Thyroid gland (tissue), 4 donors: ENCODE measurements around the gene STRBP. TPM values are rescaled to one million over a fixed set of nuclear protein-coding genes. Genes with fewer than 3 reads are reported as not detected.

Experiments
- DNase-seq, 2 donors: peaks; one replicate each; pipeline ENCODE4 v3.0.0-alpha.2; 2019
- H3K27ac ChIP-seq, 3 donors: fragments of 200-600 bp; sonication (generic); 1 replicate in 2 of 3; 2 replicates in 1 of 3; pipeline ENCODE4 v1.5.1; 2016 to 2019; ENCODE audit warnings: mild to moderate bottlenecking in 1 of 3, moderate library complexity in 1 of 3
- H3K27me3 ChIP-seq: fragments of 200-600 bp; sonication (generic); one replicate; pipeline ENCODE4 v1.5.1; 2019
- H3K36me3 ChIP-seq, 2 donors: fragments of 200-600 bp; sonication (generic); one replicate each; pipeline ENCODE4 v1.5.1; 2016 to 2019
- H3K4me1 ChIP-seq, 2 donors: fragments of 200-600 bp; sonication (generic); one replicate each; pipeline ENCODE4 v1.5.1; 2017 to 2019
- H3K4me3 ChIP-seq, 3 donors: fragments of 200-600 bp; sonication (generic); replicated peaks in 1 of 3; 1 replicate in 2 of 3; 2 replicates in 1 of 3; pipeline ENCODE4 v1.5.1; 2016; ENCODE audit warnings: mild to moderate bottlenecking in 1 of 3
- H3K9me3 ChIP-seq: fragments of 200-600 bp; sonication (generic); one replicate; pipeline ENCODE4 v1.5.1; 2017
- POLR2A ChIP-seq, 2 donors: fragments of 450-650 bp; IDR thresholded peaks; one replicate each; pipeline ENCODE4 v1.6.1; 2017; ENCODE audit warnings: antibody characterized with exemption in 2 of 2, mild to moderate bottlenecking in 2 of 2, moderate library complexity in 1 of 2
- WGBS, 2 donors: methylation state at CpG; one replicate each; pipeline ENCODE4 v1.1.5; 2017; 5-methylcytosine and 5-hydroxymethylcytosine counted together
- intact Hi-C: fragments of 100-400 bp; cut with DNase I; formaldehyde crosslinking; loops from one replicate; pipeline ENCODE4 v1.15.1; 2023
- total RNA-seq, 4 donors: library from RNA; depleted of rRNA; stranded (reverse); fragments of >200 nt; gene quantifications; one replicate each; pipeline ENCODE4 v1.2.3, GENCODE V29; 2016
- TF ChIP-seq, protein P1 (sequence below), 6 experiments: fragments of 200-600 bp in 3 of 6; fragments of 450-650 bp in 3 of 6; sonication (generic) in 3 of 6; IDR thresholded peaks; one replicate each; pipeline ENCODE4 v1.5.1; 2016 to 2019; ENCODE audit warnings: antibody characterized with exemption in 6 of 6, mild to moderate bottlenecking in 2 of 6, inconsistent platforms in 1 of 6, moderate library complexity in 1 of 6

The STRBP gene
- total RNA-seq, 4 donors from 2014 or later: 29.3 to 52.2 (median 43.9) TPM

DNA sequence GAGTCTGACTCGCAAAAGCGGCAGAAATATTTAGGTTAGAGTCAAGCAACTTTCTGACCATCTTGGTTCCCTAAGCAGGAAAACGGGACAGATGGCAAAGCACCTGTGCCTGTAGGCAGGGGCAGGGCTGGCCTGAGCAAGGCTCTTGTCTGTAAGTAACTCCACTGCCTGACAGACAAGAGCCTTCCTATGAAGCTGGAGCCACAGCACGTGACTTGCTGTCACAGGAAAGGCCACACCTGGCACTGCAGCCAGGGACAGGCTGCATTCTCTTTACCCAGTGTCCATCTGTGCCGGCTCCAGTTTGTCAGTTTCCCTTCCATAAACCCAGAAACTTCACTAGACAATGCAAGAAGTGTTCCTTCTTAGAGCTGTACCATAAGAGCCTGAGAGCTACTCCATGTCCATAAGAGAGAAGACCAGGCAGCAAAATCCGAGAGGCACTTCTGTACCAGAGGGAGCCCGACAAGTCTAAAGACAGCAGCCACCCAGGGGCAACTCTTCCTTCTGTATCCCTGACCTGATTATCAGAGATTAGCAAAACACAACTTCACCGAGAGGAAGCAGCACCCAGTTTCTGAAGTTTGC, 156.9 kb downstream of the STRBP start:
- H3K27ac ChIP-seq: no peak overlapping the region

DNA sequence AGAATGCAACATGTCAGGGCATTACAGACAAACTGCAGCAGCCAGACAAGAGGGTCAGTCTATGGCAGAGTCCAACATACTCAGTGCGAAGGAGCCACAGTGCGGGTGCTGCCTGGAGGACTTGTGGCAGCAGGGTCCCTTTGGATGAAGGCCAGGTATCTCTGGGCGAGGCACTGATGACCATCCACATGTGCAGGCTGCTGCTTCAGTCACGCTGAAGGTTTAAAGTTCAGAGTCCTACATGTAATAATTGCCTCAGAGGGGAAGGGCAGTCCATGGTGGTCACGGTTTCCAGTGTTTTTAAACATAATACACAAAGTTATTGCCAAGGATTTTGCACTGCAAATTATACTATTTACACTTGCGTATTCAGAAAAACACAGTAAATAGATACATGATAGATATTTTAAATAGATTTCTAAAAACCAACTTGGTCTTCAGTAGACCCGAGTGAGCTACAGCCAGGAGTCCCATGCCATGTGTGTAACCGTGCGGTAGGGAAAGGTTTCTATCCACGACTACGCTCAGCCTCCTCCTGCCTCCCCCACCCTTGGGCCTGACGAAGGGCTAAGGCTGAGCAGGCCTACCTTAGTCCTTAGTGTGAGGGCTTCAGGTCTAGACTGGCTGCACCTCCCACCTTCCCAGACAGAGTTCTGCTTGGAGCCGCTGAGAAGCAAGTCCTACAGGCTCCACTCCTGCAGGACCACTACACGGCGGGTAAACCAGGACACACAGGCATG, 158.7 kb downstream of the STRBP start:
- Histone ChIP-seq H3K4me3 (no peak overlapping the region), H3K9me3 (no peaks in the 10 kb centered on the region), H3K36me3 (peaks cover 21 to 24% of the 10 kb centered on the region in 2 donors), H3K27ac (no peak overlapping the region), H3K4me1 (peaks cover 0 to 3% of the 10 kb centered on the region in 2 donors), H3K27me3 (no peaks in the 10 kb centered on the region)
- no peak for DNase-seq
- intact Hi-C loops: no loop called here
- WGBS, 2 donors: 89 to 96% methylated on average over 13 to 14 of the region's 15 CpGs
- no peak for TF ChIP-seq POLR2A (IDR thresholded peaks at IDR 0.05)
- TF ChIP-seq, protein P1, sequence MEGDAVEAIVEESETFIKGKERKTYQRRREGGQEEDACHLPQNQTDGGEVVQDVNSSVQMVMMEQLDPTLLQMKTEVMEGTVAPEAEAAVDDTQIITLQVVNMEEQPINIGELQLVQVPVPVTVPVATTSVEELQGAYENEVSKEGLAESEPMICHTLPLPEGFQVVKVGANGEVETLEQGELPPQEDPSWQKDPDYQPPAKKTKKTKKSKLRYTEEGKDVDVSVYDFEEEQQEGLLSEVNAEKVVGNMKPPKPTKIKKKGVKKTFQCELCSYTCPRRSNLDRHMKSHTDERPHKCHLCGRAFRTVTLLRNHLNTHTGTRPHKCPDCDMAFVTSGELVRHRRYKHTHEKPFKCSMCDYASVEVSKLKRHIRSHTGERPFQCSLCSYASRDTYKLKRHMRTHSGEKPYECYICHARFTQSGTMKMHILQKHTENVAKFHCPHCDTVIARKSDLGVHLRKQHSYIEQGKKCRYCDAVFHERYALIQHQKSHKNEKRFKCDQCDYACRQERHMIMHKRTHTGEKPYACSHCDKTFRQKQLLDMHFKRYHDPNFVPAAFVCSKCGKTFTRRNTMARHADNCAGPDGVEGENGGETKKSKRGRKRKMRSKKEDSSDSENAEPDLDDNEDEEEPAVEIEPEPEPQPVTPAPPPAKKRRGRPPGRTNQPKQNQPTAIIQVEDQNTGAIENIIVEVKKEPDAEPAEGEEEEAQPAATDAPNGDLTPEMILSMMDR (IDR thresholded peaks at IDR 0.05): no peak

More for the DNA sequence above, 156.9 kb downstream of the STRBP start:
- WGBS, 2 donors: 60 to 71% methylated on average over 6 to 8 of the region's 8 CpGs
- Histone ChIP-seq H3K4me1 (peaks cover 0 to 9% of the 10 kb centered on the region in 2 donors), H3K9me3 (no peaks in the 10 kb centered on the region), H3K27me3 (no peaks in the 10 kb centered on the region), H3K36me3 (peaks cover 16 to 21% of the 10 kb centered on the region in 2 donors), H3K4me3 (no peak overlapping the region)
- DNase-seq: peak; percentile 56 to 63
- intact Hi-C loops: no loop called here
- TF ChIP-seq POLR2A (IDR thresholded peaks at IDR 0.05): no peak
- TF ChIP-seq, protein P1 (IDR thresholded peaks at IDR 0.05): no peak

DNA sequence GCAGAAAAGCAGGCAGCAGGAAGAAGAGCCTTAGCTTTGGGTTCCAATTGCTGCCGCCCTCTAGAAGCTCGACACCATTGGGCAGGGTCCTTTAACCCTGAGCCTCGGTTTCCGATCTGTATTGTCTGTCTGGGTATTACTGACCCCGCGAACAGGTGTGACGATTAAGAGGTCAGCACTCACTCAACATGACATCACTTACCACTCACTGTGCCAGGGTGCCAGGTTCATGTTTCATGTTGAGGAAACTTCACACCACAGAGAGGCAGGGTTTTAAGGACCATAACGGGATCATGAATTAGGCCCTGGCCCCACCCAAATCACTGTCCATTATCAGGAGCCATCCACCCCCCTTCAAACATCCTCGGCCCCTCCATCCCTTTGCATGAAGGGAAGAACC, 159.4 kb downstream of the STRBP start:
- TF ChIP-seq, protein P1 (IDR thresholded peaks at IDR 0.05): no peak
- no peak for TF ChIP-seq POLR2A (IDR thresholded peaks at IDR 0.05)
- H3K27me3 ChIP-seq: no peaks in the 10 kb centered on the region
- peaks cover 28 to 31% of the 10 kb centered on the region in 2 donors for H3K36me3 ChIP-seq
- no peak overlapping the region for H3K4me3 ChIP-seq
- DNase-seq: no peak
- H3K4me1 ChIP-seq: peaks cover 0 to 3% of the 10 kb centered on the region in 2 donors
- intact Hi-C loops: no loop called here
- H3K9me3 ChIP-seq: no peaks in the 10 kb centered on the region
- no peak overlapping the region for H3K27ac ChIP-seq
- 90 to 93% methylated on average over 9 of the region's 9 CpGs for WGBS, 2 donors

DNA sequence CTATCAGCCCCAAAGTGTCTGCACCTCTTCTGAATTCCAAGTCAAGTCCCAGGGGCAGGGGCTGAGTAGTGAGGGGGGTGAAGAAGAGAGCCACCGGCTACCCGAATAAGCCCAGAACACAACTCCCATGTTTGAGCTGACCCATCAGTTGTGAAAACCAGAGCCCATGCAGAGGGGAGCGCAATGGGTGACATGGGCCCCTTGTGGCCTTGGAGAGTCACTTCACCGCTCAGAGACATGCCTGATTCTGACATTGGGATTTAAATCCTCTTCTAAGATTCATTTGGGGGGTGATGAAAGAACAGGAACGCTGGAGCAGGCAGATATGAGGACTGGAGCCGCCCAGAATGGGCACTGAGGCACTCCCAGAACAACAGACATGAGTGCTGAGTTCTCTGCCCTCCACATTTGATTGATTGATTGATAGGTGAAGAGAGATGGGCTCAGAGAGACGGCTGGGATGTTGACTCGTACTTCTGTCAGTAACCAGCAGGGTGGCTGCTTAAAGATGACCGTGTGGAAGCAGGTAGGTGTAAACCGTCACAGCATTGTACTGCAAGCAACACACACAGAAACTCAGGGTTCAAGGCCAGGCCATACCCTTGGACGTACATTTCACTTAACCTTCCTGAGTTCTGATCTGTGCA, 160.6 kb downstream of the STRBP start:
- WGBS, 2 donors: 79 to 83% methylated on average over 11 of the region's 11 CpGs
- no peak for TF ChIP-seq POLR2A (IDR thresholded peaks at IDR 0.05)
- TF ChIP-seq, protein P1 (IDR thresholded peaks at IDR 0.05): no peak
- peaks cover 0 to 9% of the 10 kb centered on the region in 2 donors for H3K4me1 ChIP-seq
- intact Hi-C loops: no loop called here
- no peak overlapping the region for H3K27ac ChIP-seq
- no peak for DNase-seq
- H3K36me3 ChIP-seq: peaks cover 31 to 34% of the 10 kb centered on the region in 2 donors
- H3K4me3 ChIP-seq: no peak overlapping the region
- H3K27me3 ChIP-seq: no peaks in the 10 kb centered on the region
- H3K9me3 ChIP-seq: no peaks in the 10 kb centered on the region
